Measurements from ENCODE around the gene DLGAP1. TPM values are rescaled to one million over a fixed set of nuclear protein-coding genes. Genes with fewer than 3 reads are reported as not detected.

DLGAP1 gene
- total RNA-seq, 1 experiment from 2014 or later = 23.0 TPM

DNA sequence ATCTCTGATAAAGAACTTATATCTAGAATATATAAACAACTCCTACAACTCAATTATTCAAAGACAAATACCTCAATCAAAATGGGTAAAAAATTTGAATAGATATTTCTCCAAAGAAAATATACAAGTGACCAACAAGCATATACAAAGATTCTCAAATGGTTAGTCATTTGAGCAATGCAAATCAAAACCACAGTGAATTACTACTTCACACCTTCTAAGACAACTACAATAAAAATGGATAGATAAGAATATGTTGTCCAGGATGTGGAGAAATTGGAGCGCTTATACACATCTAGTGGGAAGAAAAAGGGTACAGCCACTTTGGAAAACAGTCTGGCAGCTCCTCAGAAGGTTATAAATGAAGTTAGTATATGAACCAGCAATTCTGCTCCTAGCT is 672.2 kb downstream of the DLGAP1 start:
- Mint-ChIP-seq H3K4me3 (no peak overlapping the region), H3K9me3 (peaks cover 10% of the 10 kb centered on the region), H3K4me1 (peaks cover 8% of the 10 kb centered on the region), H3K27ac (no peak overlapping the region), H3K27me3 (ENCODE audit: low read depth) (no peaks in the 10 kb centered on the region), H3K36me3 (peaks cover 9% of the 10 kb centered on the region)
- DNase-seq (ENCODE audit: low spot score) (no peak), ATAC-seq (no peak)
- ChIA-PET CTCF (interaction anchor here (0.8 to 1.1 kb wide), 2 partner anchors 11 to 12 kb away, joined by 5 to 6 read pairs; no protein-coding TSS in a partner anchor), POLR2A (no interaction called here)
- TF ChIP-seq, protein P1, sequence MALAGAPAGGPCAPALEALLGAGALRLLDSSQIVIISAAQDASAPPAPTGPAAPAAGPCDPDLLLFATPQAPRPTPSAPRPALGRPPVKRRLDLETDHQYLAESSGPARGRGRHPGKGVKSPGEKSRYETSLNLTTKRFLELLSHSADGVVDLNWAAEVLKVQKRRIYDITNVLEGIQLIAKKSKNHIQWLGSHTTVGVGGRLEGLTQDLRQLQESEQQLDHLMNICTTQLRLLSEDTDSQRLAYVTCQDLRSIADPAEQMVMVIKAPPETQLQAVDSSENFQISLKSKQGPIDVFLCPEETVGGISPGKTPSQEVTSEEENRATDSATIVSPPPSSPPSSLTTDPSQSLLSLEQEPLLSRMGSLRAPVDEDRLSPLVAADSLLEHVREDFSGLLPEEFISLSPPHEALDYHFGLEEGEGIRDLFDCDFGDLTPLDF (CRISPR knock-in tag; IDR thresholded peaks at IDR 0.05) = no peak
- TF ChIP-seq FOXK1 (CRISPR knock-in tag; IDR thresholded peaks at IDR 0.05) (no peak), ZNF121 (CRISPR knock-in tag; IDR thresholded peaks at IDR 0.05) (no peak), RORB (CRISPR knock-in tag; IDR thresholded peaks at IDR 0.05) (no peak), IRF2 (CRISPR knock-in tag; IDR thresholded peaks at IDR 0.05; ENCODE audit: borderline replicate concordance, low read depth) (no peak), ZNF423 (CRISPR knock-in tag; IDR thresholded peaks at IDR 0.05) (no peak), JAZF1 (CRISPR knock-in tag; IDR thresholded peaks at IDR 0.05) (no peak), MXD4 (CRISPR knock-in tag; IDR thresholded peaks at IDR 0.05; ENCODE audit: borderline replicate concordance) (no peak), RELA (CRISPR knock-in tag; IDR thresholded peaks at IDR 0.05; ENCODE audit: borderline replicate concordance) (no peak), ZNF219 (CRISPR knock-in tag; IDR thresholded peaks at IDR 0.05; ENCODE audit: borderline replicate concordance) (no peak), CREM (CRISPR knock-in tag; IDR thresholded peaks at IDR 0.05) (no peak), JUN (CRISPR knock-in tag; IDR thresholded peaks at IDR 0.05) (no peak)
- TF ChIP-seq, protein P2, sequence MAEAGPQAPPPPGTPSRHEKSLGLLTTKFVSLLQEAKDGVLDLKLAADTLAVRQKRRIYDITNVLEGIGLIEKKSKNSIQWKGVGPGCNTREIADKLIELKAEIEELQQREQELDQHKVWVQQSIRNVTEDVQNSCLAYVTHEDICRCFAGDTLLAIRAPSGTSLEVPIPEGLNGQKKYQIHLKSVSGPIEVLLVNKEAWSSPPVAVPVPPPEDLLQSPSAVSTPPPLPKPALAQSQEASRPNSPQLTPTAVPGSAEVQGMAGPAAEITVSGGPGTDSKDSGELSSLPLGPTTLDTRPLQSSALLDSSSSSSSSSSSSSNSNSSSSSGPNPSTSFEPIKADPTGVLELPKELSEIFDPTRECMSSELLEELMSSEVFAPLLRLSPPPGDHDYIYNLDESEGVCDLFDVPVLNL (CRISPR knock-in tag; IDR thresholded peaks at IDR 0.05; ENCODE audit: borderline replicate concordance, low read depth) = no peak
- TF ChIP-seq, protein P3, sequence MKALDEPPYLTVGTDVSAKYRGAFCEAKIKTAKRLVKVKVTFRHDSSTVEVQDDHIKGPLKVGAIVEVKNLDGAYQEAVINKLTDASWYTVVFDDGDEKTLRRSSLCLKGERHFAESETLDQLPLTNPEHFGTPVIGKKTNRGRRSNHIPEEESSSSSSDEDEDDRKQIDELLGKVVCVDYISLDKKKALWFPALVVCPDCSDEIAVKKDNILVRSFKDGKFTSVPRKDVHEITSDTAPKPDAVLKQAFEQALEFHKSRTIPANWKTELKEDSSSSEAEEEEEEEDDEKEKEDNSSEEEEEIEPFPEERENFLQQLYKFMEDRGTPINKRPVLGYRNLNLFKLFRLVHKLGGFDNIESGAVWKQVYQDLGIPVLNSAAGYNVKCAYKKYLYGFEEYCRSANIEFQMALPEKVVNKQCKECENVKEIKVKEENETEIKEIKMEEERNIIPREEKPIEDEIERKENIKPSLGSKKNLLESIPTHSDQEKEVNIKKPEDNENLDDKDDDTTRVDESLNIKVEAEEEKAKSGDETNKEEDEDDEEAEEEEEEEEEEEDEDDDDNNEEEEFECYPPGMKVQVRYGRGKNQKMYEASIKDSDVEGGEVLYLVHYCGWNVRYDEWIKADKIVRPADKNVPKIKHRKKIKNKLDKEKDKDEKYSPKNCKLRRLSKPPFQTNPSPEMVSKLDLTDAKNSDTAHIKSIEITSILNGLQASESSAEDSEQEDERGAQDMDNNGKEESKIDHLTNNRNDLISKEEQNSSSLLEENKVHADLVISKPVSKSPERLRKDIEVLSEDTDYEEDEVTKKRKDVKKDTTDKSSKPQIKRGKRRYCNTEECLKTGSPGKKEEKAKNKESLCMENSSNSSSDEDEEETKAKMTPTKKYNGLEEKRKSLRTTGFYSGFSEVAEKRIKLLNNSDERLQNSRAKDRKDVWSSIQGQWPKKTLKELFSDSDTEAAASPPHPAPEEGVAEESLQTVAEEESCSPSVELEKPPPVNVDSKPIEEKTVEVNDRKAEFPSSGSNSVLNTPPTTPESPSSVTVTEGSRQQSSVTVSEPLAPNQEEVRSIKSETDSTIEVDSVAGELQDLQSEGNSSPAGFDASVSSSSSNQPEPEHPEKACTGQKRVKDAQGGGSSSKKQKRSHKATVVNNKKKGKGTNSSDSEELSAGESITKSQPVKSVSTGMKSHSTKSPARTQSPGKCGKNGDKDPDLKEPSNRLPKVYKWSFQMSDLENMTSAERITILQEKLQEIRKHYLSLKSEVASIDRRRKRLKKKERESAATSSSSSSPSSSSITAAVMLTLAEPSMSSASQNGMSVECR (CRISPR knock-in tag; IDR thresholded peaks at IDR 0.05; ENCODE audit: borderline replicate concordance) = no peak
- TF ChIP-seq, protein P4, sequence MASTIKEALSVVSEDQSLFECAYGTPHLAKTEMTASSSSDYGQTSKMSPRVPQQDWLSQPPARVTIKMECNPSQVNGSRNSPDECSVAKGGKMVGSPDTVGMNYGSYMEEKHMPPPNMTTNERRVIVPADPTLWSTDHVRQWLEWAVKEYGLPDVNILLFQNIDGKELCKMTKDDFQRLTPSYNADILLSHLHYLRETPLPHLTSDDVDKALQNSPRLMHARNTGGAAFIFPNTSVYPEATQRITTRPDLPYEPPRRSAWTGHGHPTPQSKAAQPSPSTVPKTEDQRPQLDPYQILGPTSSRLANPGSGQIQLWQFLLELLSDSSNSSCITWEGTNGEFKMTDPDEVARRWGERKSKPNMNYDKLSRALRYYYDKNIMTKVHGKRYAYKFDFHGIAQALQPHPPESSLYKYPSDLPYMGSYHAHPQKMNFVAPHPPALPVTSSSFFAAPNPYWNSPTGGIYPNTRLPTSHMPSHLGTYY (CRISPR knock-in tag; IDR thresholded peaks at IDR 0.05) = no peak
- TF ChIP-seq, protein P5, sequence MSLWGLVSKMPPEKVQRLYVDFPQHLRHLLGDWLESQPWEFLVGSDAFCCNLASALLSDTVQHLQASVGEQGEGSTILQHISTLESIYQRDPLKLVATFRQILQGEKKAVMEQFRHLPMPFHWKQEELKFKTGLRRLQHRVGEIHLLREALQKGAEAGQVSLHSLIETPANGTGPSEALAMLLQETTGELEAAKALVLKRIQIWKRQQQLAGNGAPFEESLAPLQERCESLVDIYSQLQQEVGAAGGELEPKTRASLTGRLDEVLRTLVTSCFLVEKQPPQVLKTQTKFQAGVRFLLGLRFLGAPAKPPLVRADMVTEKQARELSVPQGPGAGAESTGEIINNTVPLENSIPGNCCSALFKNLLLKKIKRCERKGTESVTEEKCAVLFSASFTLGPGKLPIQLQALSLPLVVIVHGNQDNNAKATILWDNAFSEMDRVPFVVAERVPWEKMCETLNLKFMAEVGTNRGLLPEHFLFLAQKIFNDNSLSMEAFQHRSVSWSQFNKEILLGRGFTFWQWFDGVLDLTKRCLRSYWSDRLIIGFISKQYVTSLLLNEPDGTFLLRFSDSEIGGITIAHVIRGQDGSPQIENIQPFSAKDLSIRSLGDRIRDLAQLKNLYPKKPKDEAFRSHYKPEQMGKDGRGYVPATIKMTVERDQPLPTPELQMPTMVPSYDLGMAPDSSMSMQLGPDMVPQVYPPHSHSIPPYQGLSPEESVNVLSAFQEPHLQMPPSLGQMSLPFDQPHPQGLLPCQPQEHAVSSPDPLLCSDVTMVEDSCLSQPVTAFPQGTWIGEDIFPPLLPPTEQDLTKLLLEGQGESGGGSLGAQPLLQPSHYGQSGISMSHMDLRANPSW (CRISPR knock-in tag; conservative IDR thresholded peaks at IDR 0.05; ENCODE audit: low read depth) = no peak

Measured in WTC11 (cell line).